Raji (cell line): ENCODE measurements around the gene CSNK2A1.

Source experiments
- POLR2A ChIP-seq: IDR thresholded peaks from 2 replicates; pipeline ENCODE4 v1.6.1; 2011; ENCODE audit warnings: low read depth, low read length, control low read depth; ENCODE audit not compliant: insufficient read depth

The CSNK2A1 gene

GRCh38 chr20:458776-459175, 84.8 kb downstream of the CSNK2A1 start:
- no peak for TF ChIP-seq POLR2A

DNA sequence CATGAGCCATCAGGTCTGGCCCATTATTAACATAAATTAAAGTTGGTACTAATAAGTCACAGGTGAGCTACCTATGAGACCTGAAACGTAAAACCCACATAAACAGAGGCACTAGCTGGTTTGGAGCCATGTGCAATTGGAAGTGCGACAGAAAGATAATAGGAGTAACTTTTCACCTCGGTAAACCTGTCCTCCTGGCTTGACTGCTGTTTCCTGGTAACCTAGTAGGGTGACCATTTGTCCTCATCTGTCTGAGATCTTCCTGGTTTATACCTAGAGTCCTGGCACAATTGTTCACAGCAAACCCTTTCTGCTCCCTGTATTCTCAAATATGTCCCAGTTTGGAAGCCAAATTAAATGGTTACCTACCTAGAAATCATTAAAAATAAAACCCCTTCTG, 88.6 kb downstream of the CSNK2A1 start:
- no peak for TF ChIP-seq POLR2A

- no peak for TF ChIP-seq POLR2A
These were observed 97.9 kb downstream of the CSNK2A1 start for GRCh38 chr20:445514-446336.

GRCh38 chr20:444862-445426, 98.6 kb downstream of the CSNK2A1 start:
- TF ChIP-seq POLR2A: no peak

- TF ChIP-seq POLR2A: no peak
These were observed 99.5 kb downstream of the CSNK2A1 start for GRCh38 chr20:444117-444516.

- TF ChIP-seq POLR2A: no peak
These were observed 100.3 kb downstream of the CSNK2A1 start for GRCh38 chr20:443223-443775.

- no peak for TF ChIP-seq POLR2A
These were observed 103.0 kb downstream of the CSNK2A1 start for GRCh38 chr20:440636-441035.

GRCh38 chr20:440148-440547, 103.4 kb downstream of the CSNK2A1 start:
- no peak for TF ChIP-seq POLR2A

DNA sequence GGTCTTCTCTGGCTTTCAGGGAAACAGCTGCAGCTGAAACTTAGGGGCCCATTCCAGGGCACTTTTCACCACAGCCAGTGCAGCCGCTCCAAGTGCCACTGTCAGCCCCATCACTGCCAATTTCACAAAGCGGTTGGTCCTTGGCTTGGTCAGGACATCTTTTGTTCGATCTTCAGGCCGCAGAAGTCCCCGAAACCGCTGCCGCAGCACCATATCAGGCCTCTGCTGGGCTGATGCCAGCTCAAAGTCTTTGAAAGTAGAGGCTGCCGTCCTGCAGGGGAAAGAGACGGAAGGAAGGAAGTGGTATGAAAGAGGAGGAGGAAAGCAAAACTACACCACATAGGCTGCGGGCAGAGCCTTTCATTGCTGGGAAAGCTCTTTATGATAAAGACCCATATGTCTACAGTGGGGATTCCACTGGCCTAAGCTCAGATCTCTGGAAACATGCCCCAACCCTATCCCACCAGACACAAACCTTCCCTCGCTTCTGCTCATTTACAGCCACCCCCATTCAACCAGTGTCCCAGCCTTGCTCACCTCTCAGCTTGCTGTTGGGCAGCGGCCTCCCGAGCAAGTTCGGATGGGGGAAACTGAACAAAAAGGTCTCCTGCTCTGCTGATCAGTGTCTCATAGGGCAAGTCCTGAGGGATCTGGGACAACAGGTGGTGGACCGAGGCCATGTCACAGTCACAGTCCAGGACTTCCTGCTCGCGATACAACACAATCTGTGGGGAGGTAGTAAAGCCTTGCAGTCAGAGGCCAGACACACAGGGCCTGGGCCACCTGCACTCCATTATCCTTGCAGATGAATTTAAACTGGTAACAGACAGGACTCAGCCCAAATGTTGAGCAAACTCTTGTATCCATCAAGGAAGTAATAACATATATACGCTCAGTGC, 104.8 kb downstream of the CSNK2A1 start:
- TF ChIP-seq POLR2A: no peak

GRCh38 chr20:437787-438486, 105.7 kb downstream of the CSNK2A1 start:
- no peak for TF ChIP-seq POLR2A

DNA sequence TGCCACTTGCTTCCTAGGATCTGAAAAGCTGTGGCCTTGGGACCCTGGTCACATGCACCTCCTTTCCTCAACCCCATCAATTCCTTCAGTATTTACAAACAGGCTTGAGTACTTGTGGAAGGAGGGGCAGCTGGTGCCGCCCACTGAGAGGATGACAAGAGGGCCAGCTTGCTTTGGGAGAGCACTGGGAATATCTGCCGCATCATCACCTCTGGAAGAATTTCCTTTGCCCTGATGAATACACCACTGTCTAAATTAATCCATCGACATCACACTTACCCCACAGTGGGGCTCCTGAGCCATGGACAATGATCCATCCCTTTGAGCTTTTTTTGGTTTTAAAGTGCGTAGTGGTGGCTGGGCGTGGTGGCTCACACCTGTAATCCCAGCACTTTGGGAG, 107.1 kb downstream of the CSNK2A1 start:
- TF ChIP-seq POLR2A: no peak

DNA sequence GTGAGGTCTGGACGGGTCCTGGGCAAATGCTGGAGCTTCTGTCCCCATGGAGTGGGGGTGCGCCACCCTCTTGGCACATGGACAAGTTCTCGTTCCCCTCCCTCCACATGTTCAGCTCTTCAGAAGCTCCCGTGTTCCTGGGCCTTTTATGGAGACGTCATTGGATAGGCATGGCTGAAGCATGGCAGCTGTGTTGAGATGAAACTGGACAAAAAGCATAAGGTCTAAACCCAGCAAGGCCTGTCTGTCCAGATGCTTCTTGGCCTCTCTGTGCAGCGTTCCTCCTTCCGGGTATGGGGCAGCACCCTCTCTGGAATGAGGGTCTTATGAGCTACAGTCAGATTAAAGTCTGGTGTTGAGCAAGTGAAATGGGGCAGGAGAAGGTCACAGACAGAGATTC, 108.0 kb downstream of the CSNK2A1 start:
- no peak for TF ChIP-seq POLR2A

GRCh38 chr20:434661-435419, 108.8 kb downstream of the CSNK2A1 start:
- no peak for TF ChIP-seq POLR2A

- TF ChIP-seq POLR2A: no peak
These were observed 109.4 kb downstream of the CSNK2A1 start for GRCh38 chr20:434221-434620.
